Measurements from ENCODE around the gene MARK1.

The MARK1 gene

GRCh38 chr1:220511179-220511578 lies 16.8 kb upstream of the MARK1 start:
- H3K4me3 ChIP-seq (ENCODE audit: control insufficient read depth, low read depth, low read length), result no peak overlapping the region
- no peak for DNase-seq (ENCODE audit: low read depth)
- TF ChIP-seq CTCF (IDR thresholded peaks at IDR 0.05; ENCODE audit: control insufficient read depth, insufficient read depth, low read depth, low read length, missing control alignments), result no peak

GRCh38 chr1:220511785-220512184 lies 16.2 kb upstream of the MARK1 start:
- DNase-seq (ENCODE audit: low read depth), result no peak
- TF ChIP-seq CTCF (IDR thresholded peaks at IDR 0.05; ENCODE audit: control insufficient read depth, insufficient read depth, low read depth, low read length, missing control alignments), result no peak
- H3K4me3 ChIP-seq (ENCODE audit: control insufficient read depth, low read depth, low read length), result no peak overlapping the region

- no peak for DNase-seq (ENCODE audit: low read depth)
- no peak overlapping the region for H3K4me3 ChIP-seq (ENCODE audit: control insufficient read depth, low read depth, low read length)
- TF ChIP-seq CTCF (IDR thresholded peaks at IDR 0.05; ENCODE audit: control insufficient read depth, insufficient read depth, low read depth, low read length, missing control alignments), result no peak
Observed at GRCh38 chr1:220513834-220514233, 14.1 kb upstream of the MARK1 start.

GRCh38 chr1:220514256-220514655 lies 13.7 kb upstream of the MARK1 start:
- H3K4me3 ChIP-seq (ENCODE audit: control insufficient read depth, low read depth, low read length), result no peak overlapping the region
- no peak for TF ChIP-seq CTCF (IDR thresholded peaks at IDR 0.05; ENCODE audit: control insufficient read depth, insufficient read depth, low read depth, low read length, missing control alignments)
- no peak for DNase-seq (ENCODE audit: low read depth)

GRCh38 chr1:220516014-220516721 lies 11.8 kb upstream of the MARK1 start:
- TF ChIP-seq CTCF (IDR thresholded peaks at IDR 0.05; ENCODE audit: control insufficient read depth, insufficient read depth, low read depth, low read length, missing control alignments), result no peak
- no peak overlapping the region for H3K4me3 ChIP-seq (ENCODE audit: control insufficient read depth, low read depth, low read length)
- DNase-seq (ENCODE audit: low read depth), result no peak

GRCh38 chr1:220516722-220517042 lies 11.3 kb upstream of the MARK1 start:
- no peak for DNase-seq (ENCODE audit: low read depth)
- no peak for TF ChIP-seq CTCF (IDR thresholded peaks at IDR 0.05; ENCODE audit: control insufficient read depth, insufficient read depth, low read depth, low read length, missing control alignments)

GRCh38 chr1:220521778-220522177 lies 6.2 kb upstream of the MARK1 start:
- TF ChIP-seq CTCF (IDR thresholded peaks at IDR 0.05; ENCODE audit: control insufficient read depth, insufficient read depth, low read depth, low read length, missing control alignments), result no peak
- H3K4me3 ChIP-seq (ENCODE audit: control insufficient read depth, low read depth, low read length), result no peak overlapping the region
- no peak for DNase-seq (ENCODE audit: low read depth)

More at GRCh38 chr1:220516722-220517042, 11.3 kb upstream of the MARK1 start:
- H3K4me3 ChIP-seq (ENCODE audit: control insufficient read depth, low read depth, low read length), result no peak overlapping the region
